NT2/D1 (cell line): ENCODE results near the gene MAD1L1.
"Not testable (repeated sequence)": the region's sequence is repeated elsewhere in the genome, so short reads cannot be mapped to it uniquely, and the experiment has no call there.

Experiments used
- SUZ12 ChIP-seq: IDR thresholded peaks from 2 replicates; pipeline ENCODE4 v1.6.1; 2011; ENCODE audit not compliant: insufficient read length, insufficient read depth; ENCODE audit errors: extremely low read depth
- YY1 ChIP-seq: IDR thresholded peaks from 2 replicates; pipeline ENCODE4 v1.6.1; 2011; ENCODE audit not compliant: insufficient read length, insufficient read depth

GRCh38 chr7:1815551-1816281 is 417.0 kb downstream of the MAD1L1 start:
- not testable (repeated sequence) for TF ChIP-seq SUZ12, YY1
